IPS-NIHi7 (cell line): ENCODE measurements around the gene TRAF3.
A peak's percentile ranks its signal among the peaks of the same experiment; 100 is the strongest.
"Not testable (repeated sequence)": the region's sequence is repeated elsewhere in the genome, so short reads cannot be mapped to it uniquely, and the experiment has no call there.

ENCODE experiments used
- DNase-seq: peaks from one replicate; pipeline ENCODE4 v3.0.0; 2012; ENCODE audit warnings: mixed read lengths; ENCODE audit errors: extremely low spot score

The TRAF3 gene

GRCh38 chr14:102923925-102924486 lies 146.8 kb downstream of the TRAF3 start:
- no peak for DNase-seq

- DNase-seq: no peak
These were observed 147.7 kb downstream of the TRAF3 start for GRCh38 chr14:102924632-102925588.

- no peak for DNase-seq
These were observed 148.4 kb downstream of the TRAF3 start for GRCh38 chr14:102925646-102926045.

GRCh38 chr14:102926104-102926503 lies 148.9 kb downstream of the TRAF3 start:
- DNase-seq: no peak

- DNase-seq: not testable (repeated sequence)
These were observed 149.6 kb downstream of the TRAF3 start for GRCh38 chr14:102926840-102927239.

- no peak for DNase-seq
These were observed 150.2 kb downstream of the TRAF3 start for GRCh38 chr14:102927346-102927877.

- peak; percentile 55 for DNase-seq
These were observed 150.7 kb downstream of the TRAF3 start for GRCh38 chr14:102927878-102928411.

- DNase-seq: peak; percentile 90
These were observed 151.4 kb downstream of the TRAF3 start for GRCh38 chr14:102928412-102929240.

- DNase-seq: no peak
These were observed 152.2 kb downstream of the TRAF3 start for GRCh38 chr14:102929241-102930137.

- peak; percentile 71 for DNase-seq
These were observed 153.0 kb downstream of the TRAF3 start for GRCh38 chr14:102930138-102930752.

GRCh38 chr14:102930753-102931579 lies 153.7 kb downstream of the TRAF3 start:
- DNase-seq: peak; percentile 71

GRCh38 chr14:102931580-102932285 lies 154.5 kb downstream of the TRAF3 start:
- no peak for DNase-seq

GRCh38 chr14:102932484-102933248 lies 155.4 kb downstream of the TRAF3 start:
- DNase-seq: no peak

GRCh38 chr14:102933618-102934231 lies 156.5 kb downstream of the TRAF3 start:
- no peak for DNase-seq

- DNase-seq: no peak
These were observed 158.5 kb downstream of the TRAF3 start for GRCh38 chr14:102935756-102936155.

GRCh38 chr14:102937331-102938175 lies 160.3 kb downstream of the TRAF3 start:
- DNase-seq: no peak
